GM12892 (cell line): Measurements from ENCODE around the gene SMG6.

ENCODE experiments used
- POLR2A ChIP-seq: IDR thresholded peaks from 2 replicates; pipeline ENCODE4 v1.6.1; 2011; ENCODE audit warnings: low read depth, low read length, control low read depth
- TAF1 ChIP-seq: IDR thresholded peaks from 2 replicates; pipeline ENCODE4 v1.6.1; 2011; ENCODE audit warnings: low read depth, mild to moderate bottlenecking, control low read depth, low read length, borderline replicate concordance

DNA sequence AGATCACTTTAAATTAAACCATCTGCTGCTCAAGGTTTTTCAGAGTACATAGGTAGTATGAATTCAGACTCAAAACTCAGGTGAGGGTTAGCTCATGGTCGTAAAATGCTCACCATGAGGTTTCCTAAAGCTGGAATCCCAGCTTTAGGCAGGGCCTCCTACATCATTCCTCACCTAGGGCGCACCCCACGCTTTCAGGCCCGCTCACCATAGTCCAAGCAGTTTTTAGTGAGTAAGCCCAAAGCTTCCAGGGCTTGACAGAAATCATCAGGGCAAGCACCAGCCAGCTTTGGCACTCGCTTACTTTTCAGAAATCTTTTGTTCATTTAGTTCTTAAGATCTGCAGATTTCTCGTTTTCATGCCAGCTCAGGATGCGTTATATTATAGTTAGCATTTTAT lies 158.9 kb downstream of the SMG6 start:
- TF ChIP-seq POLR2A (no peak), TAF1 (no peak)
